ENCODE data around the gene RUFY2. TPM values are rescaled to one million over a fixed set of nuclear protein-coding genes. Genes with fewer than 3 reads are reported as not detected.

RUFY2 gene
- total and polyA plus RNA-seq, 2 experiments from 2014 or later, result 10.3 to 17.3 TPM

DNA sequence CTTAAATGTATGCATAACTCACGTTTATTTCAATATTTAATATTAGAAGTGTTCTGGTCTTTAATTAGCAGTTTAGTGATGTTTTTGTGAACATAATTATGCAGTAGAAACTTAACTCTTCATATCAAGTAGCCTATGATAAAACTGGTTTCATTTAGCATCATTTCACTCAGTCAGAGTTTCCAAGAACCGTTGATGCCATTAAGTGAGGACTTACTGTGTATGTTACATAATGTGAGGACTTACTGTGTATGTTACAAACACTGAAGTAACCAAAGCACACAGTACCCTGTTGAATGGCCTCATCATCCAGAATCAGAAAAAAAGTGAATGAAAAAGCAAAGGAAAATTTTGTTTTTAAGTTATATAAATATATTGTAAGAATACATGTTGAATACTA, 41.5 kb downstream of the RUFY2 start:
- H3K9me3 Mint-ChIP-seq, result peaks cover 3% of the 10 kb centered on the region; the same call in 2 of the 3 replicates

More for the DNA sequence above, 41.5 kb downstream of the RUFY2 start:
- H3K9me2 ChIP-seq (ENCODE audit: insufficient read depth), result no peaks in the 10 kb centered on the region
- no peak overlapping the region for H3K27ac Mint-ChIP-seq
- H3K4me3 ChIP-seq, result no peak overlapping the region
- peaks cover 4% of the 10 kb centered on the region for H3K27me3 Mint-ChIP-seq (ENCODE audit: insufficient read depth, low read depth, poor library complexity)
- ATAC-seq (no peak), DNase-seq (ENCODE audit: low spot score) (no peak)
- H3K27me3 ChIP-seq (ENCODE audit: insufficient read depth), result no peaks in the 10 kb centered on the region
- H3K4me1 Mint-ChIP-seq, result no peaks in the 10 kb centered on the region
- no peaks in the 10 kb centered on the region for H3K4me1 ChIP-seq (ENCODE audit: insufficient read depth)
- H2AFZ ChIP-seq, result no peak overlapping the region
- H3K36me3 Mint-ChIP-seq (ENCODE audit: low read depth), result peaks cover 15% of the 10 kb centered on the region
- H3K4me3 Mint-ChIP-seq, result no peak overlapping the region
- H3K79me2 ChIP-seq (replicated peaks; ENCODE audit: insufficient read depth), result no peaks in the 10 kb centered on the region
- H3F3A ChIP-seq (replicated peaks; ENCODE audit: low read depth), result no peaks in the 10 kb centered on the region
- no peak overlapping the region for H3K27ac ChIP-seq (ENCODE audit: low read depth)
- no peak for TF ChIP-seq POLR2AphosphoS5 (IDR thresholded peaks at IDR 0.05; ENCODE audit: low read depth)
- TF ChIP-seq, protein P1, sequence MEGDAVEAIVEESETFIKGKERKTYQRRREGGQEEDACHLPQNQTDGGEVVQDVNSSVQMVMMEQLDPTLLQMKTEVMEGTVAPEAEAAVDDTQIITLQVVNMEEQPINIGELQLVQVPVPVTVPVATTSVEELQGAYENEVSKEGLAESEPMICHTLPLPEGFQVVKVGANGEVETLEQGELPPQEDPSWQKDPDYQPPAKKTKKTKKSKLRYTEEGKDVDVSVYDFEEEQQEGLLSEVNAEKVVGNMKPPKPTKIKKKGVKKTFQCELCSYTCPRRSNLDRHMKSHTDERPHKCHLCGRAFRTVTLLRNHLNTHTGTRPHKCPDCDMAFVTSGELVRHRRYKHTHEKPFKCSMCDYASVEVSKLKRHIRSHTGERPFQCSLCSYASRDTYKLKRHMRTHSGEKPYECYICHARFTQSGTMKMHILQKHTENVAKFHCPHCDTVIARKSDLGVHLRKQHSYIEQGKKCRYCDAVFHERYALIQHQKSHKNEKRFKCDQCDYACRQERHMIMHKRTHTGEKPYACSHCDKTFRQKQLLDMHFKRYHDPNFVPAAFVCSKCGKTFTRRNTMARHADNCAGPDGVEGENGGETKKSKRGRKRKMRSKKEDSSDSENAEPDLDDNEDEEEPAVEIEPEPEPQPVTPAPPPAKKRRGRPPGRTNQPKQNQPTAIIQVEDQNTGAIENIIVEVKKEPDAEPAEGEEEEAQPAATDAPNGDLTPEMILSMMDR (conservative IDR thresholded peaks at IDR 0.05; ENCODE audit: low read depth in 2 of 2), result no peak
- no peak for TF ChIP-seq STAT1 (IDR thresholded peaks at IDR 0.05; ENCODE audit: unreplicated experiment)
- no peak for TF ChIP-seq JUNB (IDR thresholded peaks at IDR 0.05; ENCODE audit: unreplicated experiment)
- TF ChIP-seq NANOG (IDR thresholded peaks at IDR 0.05; ENCODE audit: borderline replicate concordance), result no peak
- TF ChIP-seq ZNF114 (CRISPR knock-in tag; IDR thresholded peaks at IDR 0.05), result no peak
- TF ChIP-seq EZH2phosphoT487 (IDR thresholded peaks at IDR 0.05; ENCODE audit: unreplicated experiment), result no peak
- no peak for TF ChIP-seq EZH2 (IDR thresholded peaks at IDR 0.05; ENCODE audit: low read depth, unreplicated experiment)
- TF ChIP-seq, protein P2, sequence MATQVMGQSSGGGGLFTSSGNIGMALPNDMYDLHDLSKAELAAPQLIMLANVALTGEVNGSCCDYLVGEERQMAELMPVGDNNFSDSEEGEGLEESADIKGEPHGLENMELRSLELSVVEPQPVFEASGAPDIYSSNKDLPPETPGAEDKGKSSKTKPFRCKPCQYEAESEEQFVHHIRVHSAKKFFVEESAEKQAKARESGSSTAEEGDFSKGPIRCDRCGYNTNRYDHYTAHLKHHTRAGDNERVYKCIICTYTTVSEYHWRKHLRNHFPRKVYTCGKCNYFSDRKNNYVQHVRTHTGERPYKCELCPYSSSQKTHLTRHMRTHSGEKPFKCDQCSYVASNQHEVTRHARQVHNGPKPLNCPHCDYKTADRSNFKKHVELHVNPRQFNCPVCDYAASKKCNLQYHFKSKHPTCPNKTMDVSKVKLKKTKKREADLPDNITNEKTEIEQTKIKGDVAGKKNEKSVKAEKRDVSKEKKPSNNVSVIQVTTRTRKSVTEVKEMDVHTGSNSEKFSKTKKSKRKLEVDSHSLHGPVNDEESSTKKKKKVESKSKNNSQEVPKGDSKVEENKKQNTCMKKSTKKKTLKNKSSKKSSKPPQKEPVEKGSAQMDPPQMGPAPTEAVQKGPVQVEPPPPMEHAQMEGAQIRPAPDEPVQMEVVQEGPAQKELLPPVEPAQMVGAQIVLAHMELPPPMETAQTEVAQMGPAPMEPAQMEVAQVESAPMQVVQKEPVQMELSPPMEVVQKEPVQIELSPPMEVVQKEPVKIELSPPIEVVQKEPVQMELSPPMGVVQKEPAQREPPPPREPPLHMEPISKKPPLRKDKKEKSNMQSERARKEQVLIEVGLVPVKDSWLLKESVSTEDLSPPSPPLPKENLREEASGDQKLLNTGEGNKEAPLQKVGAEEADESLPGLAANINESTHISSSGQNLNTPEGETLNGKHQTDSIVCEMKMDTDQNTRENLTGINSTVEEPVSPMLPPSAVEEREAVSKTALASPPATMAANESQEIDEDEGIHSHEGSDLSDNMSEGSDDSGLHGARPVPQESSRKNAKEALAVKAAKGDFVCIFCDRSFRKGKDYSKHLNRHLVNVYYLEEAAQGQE (IDR thresholded peaks at IDR 0.05; ENCODE audit: unreplicated experiment), result no peak
- TF ChIP-seq ZNF331 (CRISPR knock-in tag; IDR thresholded peaks at IDR 0.05; ENCODE audit: low read depth), result no peak
- TF ChIP-seq, protein P3, sequence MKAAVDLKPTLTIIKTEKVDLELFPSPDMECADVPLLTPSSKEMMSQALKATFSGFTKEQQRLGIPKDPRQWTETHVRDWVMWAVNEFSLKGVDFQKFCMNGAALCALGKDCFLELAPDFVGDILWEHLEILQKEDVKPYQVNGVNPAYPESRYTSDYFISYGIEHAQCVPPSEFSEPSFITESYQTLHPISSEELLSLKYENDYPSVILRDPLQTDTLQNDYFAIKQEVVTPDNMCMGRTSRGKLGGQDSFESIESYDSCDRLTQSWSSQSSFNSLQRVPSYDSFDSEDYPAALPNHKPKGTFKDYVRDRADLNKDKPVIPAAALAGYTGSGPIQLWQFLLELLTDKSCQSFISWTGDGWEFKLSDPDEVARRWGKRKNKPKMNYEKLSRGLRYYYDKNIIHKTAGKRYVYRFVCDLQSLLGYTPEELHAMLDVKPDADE (IDR thresholded peaks at IDR 0.05), result no peak
- TF ChIP-seq, protein P4, sequence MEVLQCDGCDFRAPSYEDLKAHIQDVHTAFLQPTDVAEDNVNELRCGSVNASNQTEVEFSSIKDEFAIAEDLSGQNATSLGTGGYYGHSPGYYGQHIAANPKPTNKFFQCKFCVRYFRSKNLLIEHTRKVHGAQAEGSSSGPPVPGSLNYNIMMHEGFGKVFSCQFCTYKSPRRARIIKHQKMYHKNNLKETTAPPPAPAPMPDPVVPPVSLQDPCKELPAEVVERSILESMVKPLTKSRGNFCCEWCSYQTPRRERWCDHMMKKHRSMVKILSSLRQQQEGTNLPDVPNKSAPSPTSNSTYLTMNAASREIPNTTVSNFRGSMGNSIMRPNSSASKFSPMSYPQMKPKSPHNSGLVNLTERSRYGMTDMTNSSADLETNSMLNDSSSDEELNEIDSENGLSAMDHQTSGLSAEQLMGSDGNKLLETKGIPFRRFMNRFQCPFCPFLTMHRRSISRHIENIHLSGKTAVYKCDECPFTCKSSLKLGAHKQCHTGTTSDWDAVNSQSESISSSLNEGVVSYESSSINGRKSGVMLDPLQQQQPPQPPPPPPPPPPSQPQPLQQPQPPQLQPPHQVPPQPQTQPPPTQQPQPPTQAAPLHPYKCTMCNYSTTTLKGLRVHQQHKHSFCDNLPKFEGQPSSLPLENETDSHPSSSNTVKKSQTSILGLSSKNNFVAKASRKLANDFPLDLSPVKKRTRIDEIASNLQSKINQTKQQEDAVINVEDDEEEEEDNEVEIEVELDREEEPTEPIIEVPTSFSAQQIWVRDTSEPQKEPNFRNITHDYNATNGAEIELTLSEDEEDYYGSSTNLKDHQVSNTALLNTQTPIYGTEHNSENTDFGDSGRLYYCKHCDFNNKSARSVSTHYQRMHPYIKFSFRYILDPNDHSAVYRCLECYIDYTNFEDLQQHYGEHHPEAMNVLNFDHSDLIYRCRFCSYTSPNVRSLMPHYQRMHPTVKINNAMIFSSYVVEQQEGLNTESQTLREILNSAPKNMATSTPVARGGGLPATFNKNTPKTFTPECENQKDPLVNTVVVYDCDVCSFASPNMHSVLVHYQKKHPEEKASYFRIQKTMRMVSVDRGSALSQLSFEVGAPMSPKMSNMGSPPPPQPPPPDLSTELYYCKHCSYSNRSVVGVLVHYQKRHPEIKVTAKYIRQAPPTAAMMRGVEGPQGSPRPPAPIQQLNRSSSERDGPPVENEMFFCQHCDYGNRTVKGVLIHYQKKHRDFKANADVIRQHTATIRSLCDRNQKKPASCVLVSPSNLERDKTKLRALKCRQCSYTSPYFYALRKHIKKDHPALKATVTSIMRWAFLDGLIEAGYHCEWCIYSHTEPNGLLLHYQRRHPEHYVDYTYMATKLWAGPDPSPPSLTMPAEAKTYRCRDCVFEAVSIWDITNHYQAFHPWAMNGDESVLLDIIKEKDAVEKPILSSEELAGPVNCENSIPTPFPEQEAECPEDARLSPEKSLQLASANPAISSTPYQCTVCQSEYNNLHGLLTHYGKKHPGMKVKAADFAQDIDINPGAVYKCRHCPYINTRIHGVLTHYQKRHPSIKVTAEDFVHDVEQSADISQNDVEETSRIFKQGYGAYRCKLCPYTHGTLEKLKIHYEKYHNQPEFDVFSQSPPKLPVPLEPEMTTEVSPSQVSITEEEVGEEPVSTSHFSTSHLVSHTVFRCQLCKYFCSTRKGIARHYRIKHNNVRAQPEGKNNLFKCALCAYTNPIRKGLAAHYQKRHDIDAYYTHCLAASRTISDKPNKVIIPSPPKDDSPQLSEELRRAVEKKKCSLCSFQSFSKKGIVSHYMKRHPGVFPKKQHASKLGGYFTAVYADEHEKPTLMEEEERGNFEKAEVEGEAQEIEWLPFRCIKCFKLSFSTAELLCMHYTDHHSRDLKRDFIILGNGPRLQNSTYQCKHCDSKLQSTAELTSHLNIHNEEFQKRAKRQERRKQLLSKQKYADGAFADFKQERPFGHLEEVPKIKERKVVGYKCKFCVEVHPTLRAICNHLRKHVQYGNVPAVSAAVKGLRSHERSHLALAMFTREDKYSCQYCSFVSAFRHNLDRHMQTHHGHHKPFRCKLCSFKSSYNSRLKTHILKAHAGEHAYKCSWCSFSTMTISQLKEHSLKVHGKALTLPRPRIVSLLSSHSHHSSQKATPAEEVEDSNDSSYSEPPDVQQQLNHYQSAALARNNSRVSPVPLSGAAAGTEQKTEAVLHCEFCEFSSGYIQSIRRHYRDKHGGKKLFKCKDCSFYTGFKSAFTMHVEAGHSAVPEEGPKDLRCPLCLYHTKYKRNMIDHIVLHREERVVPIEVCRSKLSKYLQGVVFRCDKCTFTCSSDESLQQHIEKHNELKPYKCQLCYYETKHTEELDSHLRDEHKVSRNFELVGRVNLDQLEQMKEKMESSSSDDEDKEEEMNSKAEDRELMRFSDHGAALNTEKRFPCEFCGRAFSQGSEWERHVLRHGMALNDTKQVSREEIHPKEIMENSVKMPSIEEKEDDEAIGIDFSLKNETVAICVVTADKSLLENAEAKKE (CRISPR knock-in tag; IDR thresholded peaks at IDR 0.05), result no peak
- no peak for TF ChIP-seq CREB1 (CRISPR knock-in tag; IDR thresholded peaks at IDR 0.05; ENCODE audit: low read depth)
- no peaks in the 10 kb centered on the region for H4K20me1 ChIP-seq (replicated peaks; ENCODE audit: insufficient read depth)
- H3K36me3 ChIP-seq (ENCODE audit: insufficient read depth), result peaks cover 9% of the 10 kb centered on the region; the same call in 1 of the 2 replicates
- no peak overlapping the region for H3K4me2 ChIP-seq

Data from GM23338 (cell line).